ENCODE data around the gene PLEKHA3.

GRCh38 chr2:178542569-178542968, 62.3 kb downstream of the PLEKHA3 start:
- no peak for TF ChIP-seq CTCF (IDR thresholded peaks at IDR 0.05)
- TF ChIP-seq POLR2A (IDR thresholded peaks at IDR 0.05) = no peak

All from heart left ventricle (tissue), 13 donors.